ENCODE measurements around the gene TAF4. TPM values are rescaled to one million over a fixed set of nuclear protein-coding genes. Genes with fewer than 3 reads are reported as not detected.

TAF4 gene
- polyA plus RNA-seq, 4 donors, result 4.6 to 18.3 (median 7.9) TPM

- Histone ChIP-seq H3K4me3 (ENCODE audit: low read depth in 1 of 3, low read length in 3 of 3) (no peak overlapping the region), H3K27me3 (ENCODE audit: control insufficient read depth in 3 of 3, insufficient read depth in 3 of 3, low read length in 3 of 3) (no peaks in the 10 kb centered on the region), H3K9me3 (ENCODE audit: control insufficient read depth in 2 of 2, insufficient read depth in 1 of 2, low read depth in 1 of 2, low read length in 1 of 2) (no peaks in the 10 kb centered on the region), H3K27ac (ENCODE audit: low read depth in 1 of 3, low read length in 2 of 3) (no peak overlapping the region), H3K4me1 (ENCODE audit: control insufficient read depth in 3 of 3, insufficient read depth in 2 of 3, low read depth in 1 of 3, low read length in 2 of 3) (no peaks in the 10 kb centered on the region), H3K36me3 (ENCODE audit: control insufficient read depth in 3 of 3, insufficient read depth in 2 of 3, low read depth in 1 of 3, low read length in 3 of 3) (peaks cover 0 to 36% (median 2%) of the 10 kb centered on the region in 3 donors)
- WGBS, 3 donors, result 85 to 92% (median 87%) methylated on average over 16 to 17 of the region's 17 CpGs
- DNase-seq, result no peak
- FAIRE-seq, result no peak
Measured at GRCh38 chr20:62051546-62052255, 14.0 kb downstream of the TAF4 start.

- Histone ChIP-seq H3K36me3 (ENCODE audit: control insufficient read depth in 3 of 3, insufficient read depth in 2 of 3, low read depth in 1 of 3, low read length in 3 of 3) (peaks cover 0 to 39% (median 2%) of the 10 kb centered on the region in 3 donors), H3K27ac (ENCODE audit: low read depth in 1 of 3, low read length in 2 of 3) (no peak overlapping the region), H3K27me3 (ENCODE audit: control insufficient read depth in 3 of 3, insufficient read depth in 3 of 3, low read length in 3 of 3) (no peaks in the 10 kb centered on the region), H3K4me3 (ENCODE audit: low read depth in 1 of 3, low read length in 3 of 3) (no peak overlapping the region), H3K4me1 (ENCODE audit: control insufficient read depth in 3 of 3, insufficient read depth in 2 of 3, low read depth in 1 of 3, low read length in 2 of 3) (no peaks in the 10 kb centered on the region), H3K9me3 (ENCODE audit: control insufficient read depth in 2 of 2, insufficient read depth in 1 of 2, low read depth in 1 of 2, low read length in 1 of 2) (no peaks in the 10 kb centered on the region)
- no peak for DNase-seq
- FAIRE-seq, result no peak
- 67 to 69% (median 67%) methylated on average over 11 to 16 of the region's 16 CpGs for WGBS, 3 donors
Measured at GRCh38 chr20:62051144-62051543, 14.5 kb downstream of the TAF4 start.

- FAIRE-seq, result no peak
Measured at GRCh38 chr20:62050166-62051120, 15.2 kb downstream of the TAF4 start.

GRCh38 chr20:62049342-62050165 is 16.1 kb downstream of the TAF4 start:
- H3K27ac ChIP-seq (ENCODE audit: low read depth in 1 of 3, low read length in 2 of 3), result no peak overlapping the region
- WGBS, 3 donors, result 86 to 89% (median 88%) methylated on average over 22 of the region's 22 CpGs
- no peak for FAIRE-seq
- H3K4me1 ChIP-seq (ENCODE audit: control insufficient read depth in 3 of 3, insufficient read depth in 2 of 3, low read depth in 1 of 3, low read length in 2 of 3), result no peaks in the 10 kb centered on the region
- no peak for DNase-seq
- H3K27me3 ChIP-seq (ENCODE audit: control insufficient read depth in 3 of 3, insufficient read depth in 3 of 3, low read length in 3 of 3), result no peaks in the 10 kb centered on the region
- no peak overlapping the region for H3K4me3 ChIP-seq (ENCODE audit: low read depth in 1 of 3, low read length in 3 of 3)
- H3K36me3 ChIP-seq (ENCODE audit: control insufficient read depth in 3 of 3, insufficient read depth in 2 of 3, low read depth in 1 of 3, low read length in 3 of 3), result peaks cover 0 to 29% (median 2%) of the 10 kb centered on the region in 3 donors
- no peaks in the 10 kb centered on the region for H3K9me3 ChIP-seq (ENCODE audit: control insufficient read depth in 2 of 2, insufficient read depth in 1 of 2, low read depth in 1 of 2, low read length in 1 of 2)

More at GRCh38 chr20:62050166-62051120, 15.2 kb downstream of the TAF4 start:
- Histone ChIP-seq H3K9me3 (ENCODE audit: control insufficient read depth in 2 of 2, insufficient read depth in 1 of 2, low read depth in 1 of 2, low read length in 1 of 2) (no peaks in the 10 kb centered on the region), H3K36me3 (ENCODE audit: control insufficient read depth in 3 of 3, insufficient read depth in 2 of 3, low read depth in 1 of 3, low read length in 3 of 3) (peaks cover 0 to 34% (median 2%) of the 10 kb centered on the region in 3 donors), H3K4me3 (ENCODE audit: low read depth in 1 of 3, low read length in 3 of 3) (no peak overlapping the region), H3K27ac (ENCODE audit: low read depth in 1 of 3, low read length in 2 of 3) (no peak overlapping the region), H3K4me1 (ENCODE audit: control insufficient read depth in 3 of 3, insufficient read depth in 2 of 3, low read depth in 1 of 3, low read length in 2 of 3) (no peaks in the 10 kb centered on the region), H3K27me3 (ENCODE audit: control insufficient read depth in 3 of 3, insufficient read depth in 3 of 3, low read length in 3 of 3) (no peaks in the 10 kb centered on the region)
- WGBS, 3 donors, result 56 to 71% (median 62%) methylated on average over 18 of the region's 18 CpGs
- DNase-seq, result peak in 1 of 2 donors; percentile 20

- WGBS, 3 donors, result 89 to 91% (median 90%) methylated on average over 17 to 18 of the region's 18 CpGs
- DNase-seq, result no peak
- no peak overlapping the region for H3K27ac ChIP-seq (ENCODE audit: low read depth in 1 of 3, low read length in 2 of 3)
- no peaks in the 10 kb centered on the region for H3K9me3 ChIP-seq (ENCODE audit: control insufficient read depth in 2 of 2, insufficient read depth in 1 of 2, low read depth in 1 of 2, low read length in 1 of 2)
- FAIRE-seq, result no peak
- H3K36me3 ChIP-seq (ENCODE audit: control insufficient read depth in 3 of 3, insufficient read depth in 2 of 3, low read depth in 1 of 3, low read length in 3 of 3), result peaks cover 0 to 22% (median 2%) of the 10 kb centered on the region in 3 donors
- H3K4me3 ChIP-seq (ENCODE audit: low read depth in 1 of 3, low read length in 3 of 3), result no peak overlapping the region
- H3K27me3 ChIP-seq (ENCODE audit: control insufficient read depth in 3 of 3, insufficient read depth in 3 of 3, low read length in 3 of 3), result no peaks in the 10 kb centered on the region
- no peaks in the 10 kb centered on the region for H3K4me1 ChIP-seq (ENCODE audit: control insufficient read depth in 3 of 3, insufficient read depth in 2 of 3, low read depth in 1 of 3, low read length in 2 of 3)
Measured at GRCh38 chr20:62048821-62049291, 16.8 kb downstream of the TAF4 start.

GRCh38 chr20:62048346-62048761 is 17.3 kb downstream of the TAF4 start:
- peaks cover 0 to 17% (median 0%) of the 10 kb centered on the region in 3 donors for H3K36me3 ChIP-seq (ENCODE audit: control insufficient read depth in 3 of 3, insufficient read depth in 2 of 3, low read depth in 1 of 3, low read length in 3 of 3)
- H3K4me3 ChIP-seq (ENCODE audit: low read depth in 1 of 3, low read length in 3 of 3), result no peak overlapping the region
- H3K27me3 ChIP-seq (ENCODE audit: control insufficient read depth in 3 of 3, insufficient read depth in 3 of 3, low read length in 3 of 3), result no peaks in the 10 kb centered on the region
- no peaks in the 10 kb centered on the region for H3K9me3 ChIP-seq (ENCODE audit: control insufficient read depth in 2 of 2, insufficient read depth in 1 of 2, low read depth in 1 of 2, low read length in 1 of 2)
- H3K27ac ChIP-seq (ENCODE audit: low read depth in 1 of 3, low read length in 2 of 3), result no peak overlapping the region
- DNase-seq (no peak), FAIRE-seq (no peak)
- WGBS, 3 donors, result 81 to 89% (median 84%) methylated on average over 7 of the region's 7 CpGs
- H3K4me1 ChIP-seq (ENCODE audit: control insufficient read depth in 3 of 3, insufficient read depth in 2 of 3, low read depth in 1 of 3, low read length in 2 of 3), result no peaks in the 10 kb centered on the region

GRCh38 chr20:62047666-62048345 is 17.9 kb downstream of the TAF4 start:
- WGBS, 3 donors, result 93 to 97% (median 96%) methylated on average over 24 of the region's 24 CpGs
- H3K4me1 ChIP-seq (ENCODE audit: control insufficient read depth in 3 of 3, insufficient read depth in 2 of 3, low read depth in 1 of 3, low read length in 2 of 3), result no peaks in the 10 kb centered on the region
- no peak for FAIRE-seq
- H3K4me3 ChIP-seq (ENCODE audit: low read depth in 1 of 3, low read length in 3 of 3), result no peak overlapping the region
- peaks cover 0 to 12% (median 0%) of the 10 kb centered on the region in 3 donors for H3K36me3 ChIP-seq (ENCODE audit: control insufficient read depth in 3 of 3, insufficient read depth in 2 of 3, low read depth in 1 of 3, low read length in 3 of 3)
- H3K27me3 ChIP-seq (ENCODE audit: control insufficient read depth in 3 of 3, insufficient read depth in 3 of 3, low read length in 3 of 3), result no peaks in the 10 kb centered on the region
- no peaks in the 10 kb centered on the region for H3K9me3 ChIP-seq (ENCODE audit: control insufficient read depth in 2 of 2, insufficient read depth in 1 of 2, low read depth in 1 of 2, low read length in 1 of 2)
- no peak for DNase-seq
- H3K27ac ChIP-seq (ENCODE audit: low read depth in 1 of 3, low read length in 2 of 3), result no peak overlapping the region

Data from small intestine (tissue), 7 donors.